ENCODE measurements around the gene NMT1.

The NMT1 gene

GRCh38 chr17:45132572-45133463, 71.7 kb downstream of the NMT1 start:
- peak overlapping the region; percentile 60 for H3K4me3 ChIP-seq (ENCODE audit: control insufficient read depth, low read depth, low read length)
- DNase-seq (ENCODE audit: low read depth), result no peak
- TF ChIP-seq CTCF (IDR thresholded peaks at IDR 0.05; ENCODE audit: control insufficient read depth, insufficient read depth, low read depth, low read length, missing control alignments), result peak; percentile 89

GRCh38 chr17:45135192-45135977, 74.3 kb downstream of the NMT1 start, which contains the start of gene ACBD4:
ACBD4 (plus strand) TSS chr17:45135687; CDS start chr17:45136145, 458 bp downstream.
- peak; percentile 89 for DNase-seq (ENCODE audit: low read depth)
- H3K4me3 ChIP-seq (ENCODE audit: control insufficient read depth, low read depth, low read length), result peak within 1 kb of the TSS; percentile 61
- peak; percentile 100 for TF ChIP-seq CTCF (IDR thresholded peaks at IDR 0.05; ENCODE audit: control insufficient read depth, insufficient read depth, low read depth, low read length, missing control alignments)

GRCh38 chr17:45135978-45136791, 75.1 kb downstream of the NMT1 start:
- no peak for TF ChIP-seq CTCF (IDR thresholded peaks at IDR 0.05; ENCODE audit: control insufficient read depth, insufficient read depth, low read depth, low read length, missing control alignments)
- DNase-seq (ENCODE audit: low read depth), result no peak
- H3K4me3 ChIP-seq (ENCODE audit: control insufficient read depth, low read depth, low read length), result peak overlapping the region; percentile 61

GRCh38 chr17:45136846-45137560, 75.9 kb downstream of the NMT1 start:
- no peak overlapping the region for H3K4me3 ChIP-seq (ENCODE audit: control insufficient read depth, low read depth, low read length)

GRCh38 chr17:45137561-45138305, 76.6 kb downstream of the NMT1 start:
- no peak overlapping the region for H3K4me3 ChIP-seq (ENCODE audit: control insufficient read depth, low read depth, low read length)
- no peak for DNase-seq (ENCODE audit: low read depth)
- TF ChIP-seq CTCF (IDR thresholded peaks at IDR 0.05; ENCODE audit: control insufficient read depth, insufficient read depth, low read depth, low read length, missing control alignments), result no peak

More at GRCh38 chr17:45136846-45137560, 75.9 kb downstream of the NMT1 start:
- DNase-seq (ENCODE audit: low read depth), result no peak
- TF ChIP-seq CTCF (IDR thresholded peaks at IDR 0.05; ENCODE audit: control insufficient read depth, insufficient read depth, low read depth, low read length, missing control alignments), result no peak
